Measurements from ENCODE around the gene PLEKHS1. TPM values are rescaled to one million over a fixed set of nuclear protein-coding genes. Genes with fewer than 3 reads are reported as not detected.

PLEKHS1 gene
- total RNA-seq, 1 experiment from 2014 or later = not detected

DNA sequence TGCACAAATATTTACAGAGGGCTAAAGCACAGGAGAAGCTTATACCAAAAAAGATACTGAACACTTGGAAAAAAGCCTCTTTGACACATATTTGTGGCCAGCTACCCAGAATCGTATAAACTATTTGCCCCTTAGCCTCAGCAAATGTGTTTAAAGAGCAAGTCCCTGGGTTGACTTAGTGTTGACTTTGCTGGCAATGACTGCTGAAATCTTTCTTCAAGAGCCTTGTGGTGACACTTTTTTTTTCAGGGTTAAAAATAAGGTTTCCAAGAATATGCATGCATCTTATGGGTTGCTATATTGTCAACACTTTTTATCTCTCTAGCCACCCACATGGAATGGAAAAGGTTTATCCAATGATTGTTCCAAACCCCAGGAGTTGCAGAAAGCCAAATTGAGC is 14.9 kb upstream of the PLEKHS1 start (continued):
- TF ChIP-seq, protein P1, sequence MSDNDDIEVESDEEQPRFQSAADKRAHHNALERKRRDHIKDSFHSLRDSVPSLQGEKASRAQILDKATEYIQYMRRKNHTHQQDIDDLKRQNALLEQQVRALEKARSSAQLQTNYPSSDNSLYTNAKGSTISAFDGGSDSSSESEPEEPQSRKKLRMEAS (IDR thresholded peaks at IDR 0.05) = no peak
- no peak for TF ChIP-seq EZH2 (IDR thresholded peaks at IDR 0.05)
- TF ChIP-seq CBX3 (IDR thresholded peaks at IDR 0.05; ENCODE audit: low read depth) = no peak
- no peak for TF ChIP-seq POLR2A (IDR thresholded peaks at IDR 0.05; ENCODE audit: borderline replicate concordance, extremely low read depth, insufficient read depth, insufficient read length)
- no peak for TF ChIP-seq FOSL1 (IDR thresholded peaks at IDR 0.05; ENCODE audit: low read depth)
- TF ChIP-seq CEBPB (IDR thresholded peaks at IDR 0.05; ENCODE audit: low read depth) = no peak
- TF ChIP-seq EZH2phosphoT487 (IDR thresholded peaks at IDR 0.05; ENCODE audit: borderline replicate concordance) = no peak
- no peak for TF ChIP-seq RAD21 (IDR thresholded peaks at IDR 0.05; ENCODE audit: low read depth)
- TF ChIP-seq SRF (IDR thresholded peaks at IDR 0.05; ENCODE audit: low read depth) = no peak
- no peak for TF ChIP-seq ZNF274 (IDR thresholded peaks at IDR 0.05; ENCODE audit: low read depth, low read length)

DNA sequence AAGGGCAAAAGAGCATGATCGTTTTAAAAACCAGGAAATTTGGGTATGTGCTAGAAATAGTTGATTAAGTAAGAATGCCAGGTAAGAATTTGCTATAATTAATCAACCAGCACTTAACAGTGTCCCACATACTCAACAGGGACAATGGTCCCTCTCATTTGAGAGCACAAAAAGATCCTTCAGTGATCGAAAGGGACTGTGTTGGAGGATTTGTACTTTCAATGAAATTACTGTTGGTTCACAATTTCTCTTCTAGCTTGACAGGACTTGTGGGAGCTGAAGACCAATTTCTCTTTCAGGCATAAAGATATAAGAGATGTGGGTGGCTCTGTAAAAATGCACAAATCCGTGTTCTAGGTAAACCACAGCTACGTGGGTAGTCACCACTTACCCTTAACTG is 12.5 kb upstream of the PLEKHS1 start:
- H3K9me2 ChIP-seq (ENCODE audit: insufficient read depth) = no peaks in the 10 kb centered on the region
- no peak for ATAC-seq
- no peaks in the 10 kb centered on the region for H3K27me3 ChIP-seq (ENCODE audit: insufficient read depth, low read length)
- H3K4me3 ChIP-seq (replicated peaks in 1 of 2; ENCODE audit: low read depth in 1 of 2, low read length in 2 of 2) = no peak overlapping the region
- BruUV-seq (replicated peaks) = no TSS peak
- TF ChIP-seq CEBPB (IDR thresholded peaks at IDR 0.05; ENCODE audit: low read depth) = no peak
- TF ChIP-seq, protein P2, sequence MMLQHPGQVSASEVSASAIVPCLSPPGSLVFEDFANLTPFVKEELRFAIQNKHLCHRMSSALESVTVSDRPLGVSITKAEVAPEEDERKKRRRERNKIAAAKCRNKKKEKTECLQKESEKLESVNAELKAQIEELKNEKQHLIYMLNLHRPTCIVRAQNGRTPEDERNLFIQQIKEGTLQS (IDR thresholded peaks at IDR 0.05) = no peak
- TF ChIP-seq EZH2 (IDR thresholded peaks at IDR 0.05) = no peak
- no peak for TF ChIP-seq JUND (IDR thresholded peaks at IDR 0.05)
- no peak for TF ChIP-seq ZFX (IDR thresholded peaks at IDR 0.05)
- TF ChIP-seq, protein P3, sequence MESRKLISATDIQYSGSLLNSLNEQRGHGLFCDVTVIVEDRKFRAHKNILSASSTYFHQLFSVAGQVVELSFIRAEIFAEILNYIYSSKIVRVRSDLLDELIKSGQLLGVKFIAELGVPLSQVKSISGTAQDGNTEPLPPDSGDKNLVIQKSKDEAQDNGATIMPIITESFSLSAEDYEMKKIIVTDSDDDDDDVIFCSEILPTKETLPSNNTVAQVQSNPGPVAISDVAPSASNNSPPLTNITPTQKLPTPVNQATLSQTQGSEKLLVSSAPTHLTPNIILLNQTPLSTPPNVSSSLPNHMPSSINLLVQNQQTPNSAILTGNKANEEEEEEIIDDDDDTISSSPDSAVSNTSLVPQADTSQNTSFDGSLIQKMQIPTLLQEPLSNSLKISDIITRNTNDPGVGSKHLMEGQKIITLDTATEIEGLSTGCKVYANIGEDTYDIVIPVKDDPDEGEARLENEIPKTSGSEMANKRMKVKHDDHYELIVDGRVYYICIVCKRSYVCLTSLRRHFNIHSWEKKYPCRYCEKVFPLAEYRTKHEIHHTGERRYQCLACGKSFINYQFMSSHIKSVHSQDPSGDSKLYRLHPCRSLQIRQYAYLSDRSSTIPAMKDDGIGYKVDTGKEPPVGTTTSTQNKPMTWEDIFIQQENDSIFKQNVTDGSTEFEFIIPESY (IDR thresholded peaks at IDR 0.05; ENCODE audit: extremely low read depth, insufficient replicate concordance, low read length) = no peak
- TF ChIP-seq, protein P4, sequence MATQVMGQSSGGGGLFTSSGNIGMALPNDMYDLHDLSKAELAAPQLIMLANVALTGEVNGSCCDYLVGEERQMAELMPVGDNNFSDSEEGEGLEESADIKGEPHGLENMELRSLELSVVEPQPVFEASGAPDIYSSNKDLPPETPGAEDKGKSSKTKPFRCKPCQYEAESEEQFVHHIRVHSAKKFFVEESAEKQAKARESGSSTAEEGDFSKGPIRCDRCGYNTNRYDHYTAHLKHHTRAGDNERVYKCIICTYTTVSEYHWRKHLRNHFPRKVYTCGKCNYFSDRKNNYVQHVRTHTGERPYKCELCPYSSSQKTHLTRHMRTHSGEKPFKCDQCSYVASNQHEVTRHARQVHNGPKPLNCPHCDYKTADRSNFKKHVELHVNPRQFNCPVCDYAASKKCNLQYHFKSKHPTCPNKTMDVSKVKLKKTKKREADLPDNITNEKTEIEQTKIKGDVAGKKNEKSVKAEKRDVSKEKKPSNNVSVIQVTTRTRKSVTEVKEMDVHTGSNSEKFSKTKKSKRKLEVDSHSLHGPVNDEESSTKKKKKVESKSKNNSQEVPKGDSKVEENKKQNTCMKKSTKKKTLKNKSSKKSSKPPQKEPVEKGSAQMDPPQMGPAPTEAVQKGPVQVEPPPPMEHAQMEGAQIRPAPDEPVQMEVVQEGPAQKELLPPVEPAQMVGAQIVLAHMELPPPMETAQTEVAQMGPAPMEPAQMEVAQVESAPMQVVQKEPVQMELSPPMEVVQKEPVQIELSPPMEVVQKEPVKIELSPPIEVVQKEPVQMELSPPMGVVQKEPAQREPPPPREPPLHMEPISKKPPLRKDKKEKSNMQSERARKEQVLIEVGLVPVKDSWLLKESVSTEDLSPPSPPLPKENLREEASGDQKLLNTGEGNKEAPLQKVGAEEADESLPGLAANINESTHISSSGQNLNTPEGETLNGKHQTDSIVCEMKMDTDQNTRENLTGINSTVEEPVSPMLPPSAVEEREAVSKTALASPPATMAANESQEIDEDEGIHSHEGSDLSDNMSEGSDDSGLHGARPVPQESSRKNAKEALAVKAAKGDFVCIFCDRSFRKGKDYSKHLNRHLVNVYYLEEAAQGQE (IDR thresholded peaks at IDR 0.05; ENCODE audit: low read depth) = no peak
- intact Hi-C loops (cut with micrococcal nuclease) = no loop called here
- no peak for DNase-seq (ENCODE audit: low read depth, low spot score)
- ChIA-PET CTCF (no interaction called here), RAD21 (ENCODE audit: low non-redundant PET in 1 of 2, low total read pairs in 2 of 2, uncharacterized antibody in 2 of 2, unreplicated experiment in 2 of 2) (no interaction called here), POLR2A (no interaction called here)
- H4K20me1 ChIP-seq (ENCODE audit: insufficient read depth) = no peaks in the 10 kb centered on the region
- no peaks in the 10 kb centered on the region for H3K9me3 ChIP-seq (ENCODE audit: control insufficient read depth in 1 of 2, insufficient read depth in 1 of 2, low read depth in 1 of 2, low read length in 2 of 2)
- no peaks in the 10 kb centered on the region for H3K36me3 ChIP-seq (ENCODE audit: control insufficient read depth in 1 of 2, insufficient read depth in 2 of 2, low read length in 2 of 2)
- no peak overlapping the region for H2AFZ ChIP-seq (ENCODE audit: low read depth, low read length, poor library complexity, severe bottlenecking)
- no peak overlapping the region for H3K4me2 ChIP-seq (ENCODE audit: low read length)
- no peaks in the 10 kb centered on the region for H3K79me2 ChIP-seq (ENCODE audit: insufficient read depth, low read length)
- H3K9ac ChIP-seq (ENCODE audit: low read length) = no peak overlapping the region
- H3K4me1 ChIP-seq (ENCODE audit: control insufficient read depth in 1 of 2, insufficient read depth in 2 of 2, low read length in 2 of 2) = no peaks in the 10 kb centered on the region
- H3K27ac ChIP-seq (ENCODE audit: low read depth, low read length) = no peak overlapping the region

Data from HCT116 (cell line).